ENCODE data around the gene STX8. TPM values are rescaled to one million over a fixed set of nuclear protein-coding genes. Genes with fewer than 3 reads are reported as not detected.

The STX8 gene
- polyA plus RNA-seq, 1 experiment, result 103 TPM

GRCh38 chr17:9230346-9230745 lies 345.3 kb downstream of the STX8 start:
- CTCF ChIA-PET, result interaction anchor here (0.6 to 1.4 kb wide), 2 partner anchors 10 to 292 kb away, joined by 4 to 8 read pairs; no protein-coding TSS in a partner anchor
- Histone ChIP-seq H3K9me3 (ENCODE audit: control insufficient read depth, insufficient read depth, low read length) (peaks cover 7% of the 10 kb centered on the region; the same call in 1 of the 2 replicates), H3K27me3 (ENCODE audit: control insufficient read depth, insufficient read depth, low read length) (peaks cover 5% of the 10 kb centered on the region), H3K27ac (ENCODE audit: low read depth, low read length) (no peak overlapping the region), H3K4me3 (ENCODE audit: low read depth, low read length) (no peak overlapping the region)
- no peak for DNase-seq (ENCODE audit: low read depth, low spot score)
- TF ChIP-seq CTCF (IDR thresholded peaks at IDR 0.05; ENCODE audit: low read depth, low read length), result no peak
- POLR2A ChIA-PET, result no interaction called here

- no peak for TF ChIP-seq CTCF (IDR thresholded peaks at IDR 0.05; ENCODE audit: low read depth, low read length)
- Histone ChIP-seq H3K4me3 (ENCODE audit: low read depth, low read length) (no peak overlapping the region), H3K27ac (ENCODE audit: low read depth, low read length) (no peak overlapping the region), H3K9me3 (ENCODE audit: control insufficient read depth, insufficient read depth, low read length) (peaks cover 7% of the 10 kb centered on the region; the same call in 1 of the 2 replicates), H3K27me3 (ENCODE audit: control insufficient read depth, insufficient read depth, low read length) (peaks cover 5% of the 10 kb centered on the region)
- ChIA-PET CTCF (no interaction called here), POLR2A (no interaction called here)
- no peak for DNase-seq (ENCODE audit: low read depth, low spot score)
These were observed 345.8 kb downstream of the STX8 start for GRCh38 chr17:9229826-9230201.

- Histone ChIP-seq H3K4me3 (ENCODE audit: low read depth, low read length) (no peak overlapping the region), H3K27me3 (ENCODE audit: control insufficient read depth, insufficient read depth, low read length) (peaks cover 5% of the 10 kb centered on the region), H3K9me3 (ENCODE audit: control insufficient read depth, insufficient read depth, low read length) (peaks cover 7% of the 10 kb centered on the region; the same call in 1 of the 2 replicates), H3K27ac (ENCODE audit: low read depth, low read length) (no peak overlapping the region)
- no peak for TF ChIP-seq CTCF (IDR thresholded peaks at IDR 0.05; ENCODE audit: low read depth, low read length)
- POLR2A ChIA-PET, result no interaction called here
- CTCF ChIA-PET, result no interaction called here
- no peak for DNase-seq (ENCODE audit: low read depth, low spot score)
These were observed 346.3 kb downstream of the STX8 start for GRCh38 chr17:9229160-9229825.

GRCh38 chr17:9228408-9229159 lies 347.0 kb downstream of the STX8 start:
- Histone ChIP-seq H3K9me3 (ENCODE audit: control insufficient read depth, insufficient read depth, low read length) (peaks cover 7% of the 10 kb centered on the region; the same call in 1 of the 2 replicates), H3K27me3 (ENCODE audit: control insufficient read depth, insufficient read depth, low read length) (peaks cover 5% of the 10 kb centered on the region), H3K4me3 (ENCODE audit: low read depth, low read length) (no peak overlapping the region), H3K27ac (ENCODE audit: low read depth, low read length) (no peak overlapping the region)
- TF ChIP-seq CTCF (IDR thresholded peaks at IDR 0.05; ENCODE audit: low read depth, low read length), result no peak
- POLR2A ChIA-PET, result no interaction called here
- DNase-seq (ENCODE audit: low read depth, low spot score), result peak; percentile 26
- CTCF ChIA-PET, result no interaction called here

GRCh38 chr17:9227819-9228407 lies 347.7 kb downstream of the STX8 start:
- H3K4me3 ChIP-seq (ENCODE audit: low read depth, low read length), result no peak overlapping the region
- no peak for TF ChIP-seq CTCF (IDR thresholded peaks at IDR 0.05; ENCODE audit: low read depth, low read length)
- DNase-seq (ENCODE audit: low read depth, low spot score), result no peak
- no peaks in the 10 kb centered on the region for H3K27me3 ChIP-seq (ENCODE audit: control insufficient read depth, insufficient read depth, low read length)
- peaks cover 7% of the 10 kb centered on the region; the same call in 1 of the 2 replicates for H3K9me3 ChIP-seq (ENCODE audit: control insufficient read depth, insufficient read depth, low read length)
- CTCF ChIA-PET, result no interaction called here
- POLR2A ChIA-PET, result no interaction called here
- no peak overlapping the region for H3K27ac ChIP-seq (ENCODE audit: low read depth, low read length)
